ENCODE results near the gene RAB11FIP4.

GRCh38 chr17:31452101-31452500, 60.6 kb downstream of the RAB11FIP4 start:
- TF ChIP-seq, protein P1, sequence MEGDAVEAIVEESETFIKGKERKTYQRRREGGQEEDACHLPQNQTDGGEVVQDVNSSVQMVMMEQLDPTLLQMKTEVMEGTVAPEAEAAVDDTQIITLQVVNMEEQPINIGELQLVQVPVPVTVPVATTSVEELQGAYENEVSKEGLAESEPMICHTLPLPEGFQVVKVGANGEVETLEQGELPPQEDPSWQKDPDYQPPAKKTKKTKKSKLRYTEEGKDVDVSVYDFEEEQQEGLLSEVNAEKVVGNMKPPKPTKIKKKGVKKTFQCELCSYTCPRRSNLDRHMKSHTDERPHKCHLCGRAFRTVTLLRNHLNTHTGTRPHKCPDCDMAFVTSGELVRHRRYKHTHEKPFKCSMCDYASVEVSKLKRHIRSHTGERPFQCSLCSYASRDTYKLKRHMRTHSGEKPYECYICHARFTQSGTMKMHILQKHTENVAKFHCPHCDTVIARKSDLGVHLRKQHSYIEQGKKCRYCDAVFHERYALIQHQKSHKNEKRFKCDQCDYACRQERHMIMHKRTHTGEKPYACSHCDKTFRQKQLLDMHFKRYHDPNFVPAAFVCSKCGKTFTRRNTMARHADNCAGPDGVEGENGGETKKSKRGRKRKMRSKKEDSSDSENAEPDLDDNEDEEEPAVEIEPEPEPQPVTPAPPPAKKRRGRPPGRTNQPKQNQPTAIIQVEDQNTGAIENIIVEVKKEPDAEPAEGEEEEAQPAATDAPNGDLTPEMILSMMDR (IDR thresholded peaks at IDR 0.05): no peak
- TF ChIP-seq EP300 (IDR thresholded peaks at IDR 0.05): no peak
